SK-N-SH (cell line): ENCODE results near the gene PSMD2. TPM values are rescaled to one million over a fixed set of nuclear protein-coding genes. Genes with fewer than 3 reads are reported as not detected.
A peak's percentile ranks its signal among the peaks of the same experiment; 100 is the strongest.

ENCODE experiments used
- CTCF ChIA-PET: fragments of 300-600, 350-600 bp; formaldehyde crosslinking; extraction: SDS; loops from one replicate; lab custom pipeline; 2021; lab: Yijun Ruan, JAX
- POLR2A ChIA-PET: fragments of 350-600 bp; sonication (Branson Sonifier 250); formaldehyde crosslinking; extraction: SDS; loops from one replicate; lab custom pipeline; 2020; ENCODE audit warnings: antibody characterized with exemption, inconsistent platforms; lab: Yijun Ruan, JAX
- DNase-seq: peaks from one replicate; pipeline ENCODE4 v3.0.0; 2012
- H2AFZ ChIP-seq: fragments of 200-600 bp; sonication (generic); 2 replicates; pipeline ENCODE4 v1.8.1; 2016; ENCODE audit warnings: antibody characterized with exemption, mild to moderate bottlenecking, low read depth
- H3F3A ChIP-seq: fragments of 200-600 bp; sonication (generic); replicated peaks from 2 replicates; pipeline ENCODE3; 2016; ENCODE audit warnings: antibody characterized with exemption, mild to moderate bottlenecking; ENCODE audit not compliant: insufficient read depth
- H3K27ac ChIP-seq, 2 experiments: fragments of 200-500 bp in 1 of 2; fragments of 200-600 bp in 1 of 2; sonication (Bioruptor generic) in 1 of 2; sonication (generic), shearing (Covaris generic) in 1 of 2; 2 replicates each; pipeline versions ENCODE4 v1.5.1 to v1.6.1; 2014 to 2016; ENCODE audit warnings: low read depth in 2 of 2, inconsistent platforms in 1 of 2, low read length in 1 of 2, mild to moderate bottlenecking in 1 of 2, mixed read lengths in 1 of 2
- H3K27me3 ChIP-seq: fragments of 200-600 bp; sonication (generic), shearing (Covaris generic); 2 replicates; pipeline ENCODE4 v1.6.1; 2016; ENCODE audit warnings: mixed run types; ENCODE audit not compliant: insufficient read depth
- H3K36me3 ChIP-seq, 2 experiments: fragments of 200-500 bp in 1 of 2; fragments of 200-600 bp in 1 of 2; sonication (Bioruptor generic) in 1 of 2; sonication (generic) in 1 of 2; replicated peaks in 1 of 2; 2 replicates each; pipeline versions ENCODE3 to v1.5.1; 2014 to 2016; ENCODE audit warnings: low read length in 1 of 2, mild to moderate bottlenecking in 1 of 2; ENCODE audit not compliant: insufficient read depth in 2 of 2, control insufficient read depth in 1 of 2
- H3K4me1 ChIP-seq, 2 experiments: fragments of 200-500 bp in 1 of 2; fragments of 200-600 bp in 1 of 2; sonication (Bioruptor generic) in 1 of 2; sonication (generic), shearing (Covaris generic) in 1 of 2; 2 replicates each; pipeline versions ENCODE4 v1.5.1 to v1.6.1; 2014 to 2016; ENCODE audit warnings: low read depth in 1 of 2, low read length in 1 of 2, mixed run types in 1 of 2; ENCODE audit not compliant: insufficient read depth in 2 of 2, control insufficient read depth in 1 of 2
- H3K4me2 ChIP-seq: fragments of 200-600 bp; sonication (generic), shearing (Covaris generic); 2 replicates; pipeline ENCODE4 v1.6.1; 2017; ENCODE audit warnings: mixed run types
- H3K4me3 ChIP-seq, 2 experiments: fragments of 200-500 bp in 1 of 2; fragments of 200-600 bp in 1 of 2; sonication (Bioruptor generic) in 1 of 2; sonication (generic), shearing (Covaris generic) in 1 of 2; 2 replicates each; pipeline versions ENCODE4 v1.5.1 to v1.8.1; 2014 to 2016; ENCODE audit warnings: low read depth in 2 of 2, inconsistent platforms in 1 of 2, low read length in 1 of 2, mild to moderate bottlenecking in 1 of 2, mixed read lengths in 1 of 2, moderate library complexity in 1 of 2
- H3K79me2 ChIP-seq: fragments of 200-600 bp; sonication (generic); 2 replicates; pipeline ENCODE4 v1.8.1; 2017; ENCODE audit warnings: mild to moderate bottlenecking; ENCODE audit not compliant: insufficient read depth
- H3K9ac ChIP-seq: fragments of 200-600 bp; sonication (generic); 2 replicates; pipeline ENCODE4 v1.6.1; 2017; ENCODE audit warnings: mixed run types
- H3K9me2 ChIP-seq: fragments of 200-600 bp; sonication (generic); 2 replicates; pipeline ENCODE4 v1.6.1; 2017; ENCODE audit warnings: mixed run types
- H3K9me3 ChIP-seq: fragments of 200-600 bp; sonication (generic); 2 replicates; pipeline ENCODE4 v1.6.1; 2017; ENCODE audit warnings: mixed run types, mild to moderate bottlenecking, moderate library complexity
- H4K20me1 ChIP-seq: fragments of 200-600 bp; sonication (generic); 2 replicates; pipeline ENCODE4 v1.6.1; 2017; ENCODE audit warnings: mild to moderate bottlenecking, mixed run types; ENCODE audit not compliant: insufficient read depth
- CHD2 ChIP-seq: fragments of 150-350 bp; IDR thresholded peaks from 2 replicates; pipeline ENCODE4 v1.6.1; 2018; ENCODE audit warnings: low read length; ENCODE audit not compliant: partially characterized antibody
- CTCF ChIP-seq: fragments of 200-600 bp; sonication (generic); IDR thresholded peaks from 2 replicates; pipeline ENCODE4 v1.6.1; 2017; ENCODE audit warnings: antibody characterized with exemption, mild to moderate bottlenecking, moderate library complexity
- FOSL2 ChIP-seq: IDR thresholded peaks from 2 replicates; pipeline ENCODE4 v1.4.0; 2012; ENCODE audit warnings: low read depth, mild to moderate bottlenecking, moderate library complexity, borderline replicate concordance
- FOXJ3 ChIP-seq: sonication (generic); formaldehyde crosslinking; IDR thresholded peaks from 2 replicates; pipeline ENCODE4 v1.5.1; 2020; ENCODE audit warnings: mild to moderate bottlenecking, missing genetic modification reagents
- FOXM1 ChIP-seq: IDR thresholded peaks from 2 replicates; pipeline ENCODE4 v1.4.0; 2012; ENCODE audit warnings: low read depth, mild to moderate bottlenecking
- GABPA ChIP-seq: IDR thresholded peaks from 2 replicates; pipeline ENCODE4 v1.4.0; 2012; ENCODE audit warnings: low read depth, mild to moderate bottlenecking
- MAX ChIP-seq: IDR thresholded peaks from 2 replicates; pipeline ENCODE4 v1.4.0; 2012; ENCODE audit warnings: low read depth
- MXI1 ChIP-seq: IDR thresholded peaks from 2 replicates; pipeline ENCODE4 v1.6.1; 2012; ENCODE audit warnings: mild to moderate bottlenecking, low read depth, low read length, improper control_type of control experiment
- NRF1 ChIP-seq: IDR thresholded peaks from 2 replicates; pipeline ENCODE4 v1.6.1; 2012; ENCODE audit warnings: low read depth, mild to moderate bottlenecking, low read length
- RAD21 ChIP-seq: IDR thresholded peaks from 2 replicates; pipeline ENCODE4 v1.6.1; 2012; ENCODE audit warnings: mild to moderate bottlenecking, low read length
- RCOR1 ChIP-seq: fragments of 150-350 bp; IDR thresholded peaks from 2 replicates; pipeline ENCODE4 v1.6.1; 2017; ENCODE audit warnings: antibody characterized with exemption, low read length
- REST ChIP-seq: IDR thresholded peaks from 2 replicates; pipeline ENCODE4 v1.6.1; 2012; ENCODE audit warnings: mild to moderate bottlenecking, low read depth, low read length, moderate library complexity
- SMC3 ChIP-seq: IDR thresholded peaks from 2 replicates; pipeline ENCODE4 v1.6.1; 2012; ENCODE audit warnings: low read depth, low read length, improper control_type of control experiment
- TAF1 ChIP-seq: IDR thresholded peaks from 2 replicates; pipeline ENCODE4 v1.6.1; 2012; ENCODE audit warnings: low read depth, mild to moderate bottlenecking, low read length, moderate library complexity, borderline replicate concordance
- YY1 ChIP-seq: IDR thresholded peaks from 2 replicates; pipeline ENCODE4 v1.4.0; 2012; ENCODE audit warnings: low read depth, mild to moderate bottlenecking
- WGBS: methylation state at CpG from one replicate; pipeline ENCODE4 v1.1.6; 2017; ENCODE audit warnings: low lambda C conversion rate; 5-methylcytosine and 5-hydroxymethylcytosine counted together
- polyA plus RNA-seq, 3 experiments: library from polyadenylated mRNA; depleted of rRNA; stranded (reverse); fragments of >200 nt; gene quantifications; 2 replicates each; pipeline ENCODE4 v1.2.3, GENCODE V29; 2012

Gene PSMD2
- polyA plus RNA-seq, 1 of the 3 experiments (the other 2 are of a cell fraction) = 328 TPM

- H3K4me3 ChIP-seq = peak overlapping the region; percentile 54 to 80
- WGBS = 4% methylated on average over 9 of the region's 49 CpGs
- H3K9ac ChIP-seq = peak overlapping the region; percentile 17; the same call in 1 of the 2 replicates
- H3K9me2 ChIP-seq = no peaks in the 10 kb centered on the region
- TF ChIP-seq SMC3 (no peak), RCOR1 (no peak), REST (no peak), CTCF (no peak), FOSL2 (no peak), FOXM1 (no peak), NRF1 (no peak), FOXJ3 (CRISPR knock-in tag) (no peak), GABPA (no peak), YY1 (no peak), RAD21 (no peak), MXI1 (no peak), CHD2 (no peak), TAF1 (no peak), MAX (no peak)
- H3K9me3 ChIP-seq = no peaks in the 10 kb centered on the region
- H3K27me3 ChIP-seq = no peaks in the 10 kb centered on the region
- H3K4me1 ChIP-seq = peaks cover 0 to 22% of the 10 kb centered on the region in 2 experiments; a peak in 1 of 4 replicates
- no peaks in the 10 kb centered on the region for H3K36me3 ChIP-seq
- H4K20me1 ChIP-seq = peaks cover 24% of the 10 kb centered on the region
- H3K79me2 ChIP-seq = no peaks in the 10 kb centered on the region
- peak overlapping the region; percentile 28 to 50; a peak in 2 of 4 replicates for H3K27ac ChIP-seq
- ChIA-PET CTCF (interaction anchor here (1.0 to 4.1 kb wide), 6 partner anchors 11 to 365 kb away, joined by 3 to 25 read pairs (median 6); partner anchors contain the start of genes EEF1AKMT4 and VWA5B2), POLR2A (interaction anchor here (1.2 to 1.4 kb wide), 2 partner anchors 102 to 376 kb away, joined by 3 read pairs; partner anchors contain the start of gene PARL)
- peak; percentile 76 for DNase-seq
- H3F3A ChIP-seq = peaks cover 4% of the 10 kb centered on the region
- peak overlapping the region; percentile 95 for H3K4me2 ChIP-seq
- peak overlapping the region; percentile 81 for H2AFZ ChIP-seq
These were observed 38.2 kb upstream of the PSMD2 start for GRCh38 chr3:184260724-184261269.
